Loucy (cell line): ENCODE measurements around the gene MRPL9.

Experiments used
- EZH2phosphoT487 ChIP-seq: fragments of 200-600 bp; IDR thresholded peaks from 2 replicates; pipeline ENCODE4 v1.6.1; 2018; ENCODE audit warnings: antibody characterized with exemption, mild to moderate bottlenecking, moderate library complexity, borderline replicate concordance
- TF ChIP-seq, protein P1 (sequence below): fragments of 200-600 bp; sonication (generic); conservative IDR thresholded peaks from 2 replicates; pipeline ENCODE4 v1.5.1; 2014; ENCODE audit warnings: mild to moderate bottlenecking, antibody characterized with exemption, low read length

DNA sequence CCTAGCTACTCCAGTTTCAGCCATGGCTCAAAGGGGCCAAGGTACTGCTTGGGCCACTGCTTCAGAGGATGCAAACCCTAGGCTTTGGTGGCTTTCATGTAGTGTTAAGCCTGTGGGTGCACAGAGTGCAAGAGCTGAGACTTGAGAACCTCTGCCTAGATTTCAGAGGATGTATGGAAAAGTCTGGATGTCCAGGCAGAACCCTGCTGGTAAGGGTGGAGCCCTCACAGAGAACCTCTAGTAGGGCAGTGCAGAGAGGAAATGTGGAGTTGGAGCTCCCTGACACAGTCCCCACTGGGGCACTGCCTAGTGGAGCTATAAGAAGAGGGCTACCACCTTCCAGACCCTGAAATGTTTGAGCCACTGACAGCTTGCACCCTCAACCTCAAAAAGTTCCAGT lies 25.8 kb downstream of the MRPL9 start:
- TF ChIP-seq, protein P1, sequence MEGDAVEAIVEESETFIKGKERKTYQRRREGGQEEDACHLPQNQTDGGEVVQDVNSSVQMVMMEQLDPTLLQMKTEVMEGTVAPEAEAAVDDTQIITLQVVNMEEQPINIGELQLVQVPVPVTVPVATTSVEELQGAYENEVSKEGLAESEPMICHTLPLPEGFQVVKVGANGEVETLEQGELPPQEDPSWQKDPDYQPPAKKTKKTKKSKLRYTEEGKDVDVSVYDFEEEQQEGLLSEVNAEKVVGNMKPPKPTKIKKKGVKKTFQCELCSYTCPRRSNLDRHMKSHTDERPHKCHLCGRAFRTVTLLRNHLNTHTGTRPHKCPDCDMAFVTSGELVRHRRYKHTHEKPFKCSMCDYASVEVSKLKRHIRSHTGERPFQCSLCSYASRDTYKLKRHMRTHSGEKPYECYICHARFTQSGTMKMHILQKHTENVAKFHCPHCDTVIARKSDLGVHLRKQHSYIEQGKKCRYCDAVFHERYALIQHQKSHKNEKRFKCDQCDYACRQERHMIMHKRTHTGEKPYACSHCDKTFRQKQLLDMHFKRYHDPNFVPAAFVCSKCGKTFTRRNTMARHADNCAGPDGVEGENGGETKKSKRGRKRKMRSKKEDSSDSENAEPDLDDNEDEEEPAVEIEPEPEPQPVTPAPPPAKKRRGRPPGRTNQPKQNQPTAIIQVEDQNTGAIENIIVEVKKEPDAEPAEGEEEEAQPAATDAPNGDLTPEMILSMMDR: no peak
- TF ChIP-seq EZH2phosphoT487: no peak
